Ramos (cell line): ENCODE results near the gene HDLBP.

Experiments
- in situ Hi-C: fragments of 300-500 bp; cut with MboI; formaldehyde crosslinking; loops from one replicate; pipeline ENCODE4 v1.14.3; 2022; ENCODE audit warnings: low sequenced_read_pairs; ENCODE audit not compliant: unreplicated experiment

The HDLBP gene

DNA sequence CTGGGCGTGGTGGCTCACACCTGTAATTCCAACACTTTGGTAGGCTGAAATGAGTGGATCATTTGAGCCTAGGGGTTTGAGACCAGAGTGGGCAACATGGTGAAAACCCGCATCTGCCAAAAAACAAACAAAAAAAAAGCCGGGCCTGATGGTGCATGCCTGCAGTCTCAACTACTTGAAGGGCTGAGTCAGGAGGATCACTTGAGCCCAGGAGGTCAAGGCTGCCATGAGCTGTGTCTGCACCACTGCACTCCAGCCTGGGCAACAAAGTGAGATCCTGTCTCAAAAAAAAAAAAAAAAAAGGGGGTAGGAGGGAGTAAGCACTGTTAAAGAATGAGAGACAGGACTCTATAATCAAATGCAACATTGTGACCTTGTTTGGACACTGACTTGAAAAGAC, 54.6 kb downstream of the HDLBP start:
- in situ Hi-C loops: no loop called here

DNA sequence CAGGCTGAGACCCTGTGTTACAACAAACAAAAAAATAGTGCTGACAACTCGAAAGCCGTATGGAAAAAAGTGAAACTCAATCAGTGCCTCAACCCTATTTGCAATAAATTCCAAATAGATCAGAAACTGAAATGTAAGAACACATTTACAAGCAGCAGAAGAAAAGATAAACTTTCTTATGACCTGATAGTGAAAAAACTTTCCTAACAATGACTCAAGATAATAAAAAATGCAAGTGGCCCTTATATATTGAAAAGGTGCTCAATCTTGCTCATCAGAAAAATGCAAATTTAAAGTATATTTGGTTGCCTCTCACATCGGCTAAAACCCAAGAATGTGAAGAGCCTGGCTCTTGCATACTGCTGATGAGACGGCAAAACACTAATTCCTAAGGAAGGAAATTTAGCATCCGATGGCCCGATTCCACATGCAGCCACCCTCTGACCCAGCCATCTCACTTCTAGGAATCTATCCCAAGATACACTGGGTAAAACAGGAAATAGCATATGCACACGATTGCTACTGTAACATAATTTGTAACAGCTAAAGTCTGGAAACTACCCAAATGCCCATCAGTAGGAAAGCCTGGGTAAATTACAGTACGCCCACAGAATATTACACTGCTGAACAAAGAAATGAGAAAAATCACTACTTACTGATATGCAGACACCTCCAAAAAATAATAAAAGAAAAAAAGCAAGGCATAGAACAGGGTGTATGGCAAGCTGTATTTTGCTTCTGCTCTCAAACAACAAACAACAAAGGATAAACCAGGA, 56.8 kb downstream of the HDLBP start:
- in situ Hi-C loops: no loop called here

DNA sequence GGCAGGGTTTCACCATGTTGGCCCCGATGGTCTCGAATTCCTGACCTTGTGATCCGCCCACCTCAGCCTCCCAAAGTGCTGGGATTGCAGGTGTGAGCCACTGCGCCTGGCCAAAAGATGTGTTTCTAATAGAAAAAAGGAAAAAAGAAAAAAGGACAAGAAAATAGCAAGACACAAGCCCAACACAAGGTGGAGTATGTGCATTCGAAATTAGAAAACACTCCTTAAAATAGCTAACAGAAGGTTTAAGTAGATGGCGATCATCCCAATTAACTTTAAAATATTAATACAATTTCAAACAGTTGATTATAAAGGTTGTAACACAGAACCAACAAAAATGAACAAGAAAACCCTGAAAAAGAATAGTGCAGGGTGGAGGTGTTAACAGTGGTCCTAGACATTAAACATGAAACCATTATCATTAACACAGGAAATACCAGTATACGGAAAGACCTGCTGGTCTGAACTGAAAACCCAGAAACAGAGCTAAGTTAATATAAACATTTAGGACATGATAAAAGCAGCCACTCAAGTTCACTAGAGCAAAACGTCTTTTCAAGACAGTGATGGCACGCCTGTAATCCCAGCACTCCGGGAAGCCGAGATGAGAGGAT, 57.9 kb downstream of the HDLBP start:
- in situ Hi-C loops: no loop called here

DNA sequence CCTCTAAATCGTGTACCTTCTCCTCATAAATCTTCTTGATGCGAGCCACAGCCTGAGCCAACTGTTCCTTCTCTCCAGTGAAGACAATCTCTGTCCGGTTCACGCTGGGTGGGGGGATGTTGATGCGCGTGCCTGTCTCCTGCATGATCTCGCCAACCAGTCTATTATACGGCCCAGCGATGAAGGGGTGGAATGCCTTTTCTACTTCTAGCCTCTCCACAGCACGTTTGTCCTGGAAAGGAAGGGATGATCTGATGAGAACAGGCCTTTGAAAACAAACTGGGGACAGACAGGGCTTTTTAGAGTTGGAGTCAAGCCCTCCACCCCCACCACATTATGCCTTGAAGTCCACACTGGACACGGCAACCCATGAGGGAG, 59.3 kb downstream of the HDLBP start:
- in situ Hi-C loops: no loop called here

DNA sequence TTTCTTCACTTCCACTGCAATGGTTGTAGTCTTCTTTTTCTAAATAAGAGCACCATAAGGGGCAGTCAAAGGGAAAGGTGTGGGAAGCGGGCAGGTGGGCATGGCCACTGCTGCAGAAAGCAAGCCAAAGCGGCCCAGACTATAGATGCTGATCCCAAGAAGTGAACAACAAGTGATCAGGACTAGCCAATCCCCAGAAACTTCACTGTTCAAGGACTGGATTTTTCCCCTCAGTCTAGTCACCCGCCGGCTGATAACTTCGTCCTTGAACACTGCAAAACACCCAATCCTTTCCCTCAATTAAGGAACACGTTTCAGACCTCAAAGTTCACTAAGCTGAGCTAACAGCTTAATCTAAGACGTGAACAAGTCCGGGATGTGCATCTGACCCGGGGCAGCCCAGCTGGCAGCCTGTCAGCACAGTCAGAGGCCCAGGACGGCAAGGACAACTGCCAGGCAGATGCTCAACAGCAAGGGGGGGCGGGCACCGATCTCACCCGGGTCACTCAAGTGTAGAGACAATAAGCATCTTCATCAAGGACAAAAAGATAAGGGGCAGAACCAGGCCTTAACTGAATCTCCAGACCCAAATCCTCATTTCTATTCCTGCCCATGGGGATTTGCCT, 59.8 kb downstream of the HDLBP start:
- in situ Hi-C loops: no loop called here

DNA sequence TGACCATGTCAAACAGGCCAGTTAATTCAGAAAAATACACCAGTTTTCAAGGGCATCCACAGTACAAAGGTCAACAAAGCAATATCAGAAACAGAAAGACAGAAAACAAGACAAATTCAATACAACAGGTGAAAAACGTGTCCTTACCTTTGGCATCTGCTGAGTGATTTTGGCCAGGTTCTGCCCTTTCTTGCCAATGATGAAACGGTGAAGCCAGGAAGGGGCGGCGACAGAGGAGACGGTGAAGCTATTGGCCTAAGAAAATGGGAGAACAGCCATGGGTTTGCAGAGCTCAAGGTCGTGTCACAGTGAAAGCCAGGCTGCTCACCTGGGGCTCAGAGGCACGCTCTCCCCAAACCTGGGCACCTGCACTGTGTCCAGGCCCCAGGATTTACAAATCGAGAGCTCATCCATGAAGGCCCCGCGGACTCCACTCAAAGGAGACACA, 60.5 kb downstream of the HDLBP start:
- in situ Hi-C loops: no loop called here

DNA sequence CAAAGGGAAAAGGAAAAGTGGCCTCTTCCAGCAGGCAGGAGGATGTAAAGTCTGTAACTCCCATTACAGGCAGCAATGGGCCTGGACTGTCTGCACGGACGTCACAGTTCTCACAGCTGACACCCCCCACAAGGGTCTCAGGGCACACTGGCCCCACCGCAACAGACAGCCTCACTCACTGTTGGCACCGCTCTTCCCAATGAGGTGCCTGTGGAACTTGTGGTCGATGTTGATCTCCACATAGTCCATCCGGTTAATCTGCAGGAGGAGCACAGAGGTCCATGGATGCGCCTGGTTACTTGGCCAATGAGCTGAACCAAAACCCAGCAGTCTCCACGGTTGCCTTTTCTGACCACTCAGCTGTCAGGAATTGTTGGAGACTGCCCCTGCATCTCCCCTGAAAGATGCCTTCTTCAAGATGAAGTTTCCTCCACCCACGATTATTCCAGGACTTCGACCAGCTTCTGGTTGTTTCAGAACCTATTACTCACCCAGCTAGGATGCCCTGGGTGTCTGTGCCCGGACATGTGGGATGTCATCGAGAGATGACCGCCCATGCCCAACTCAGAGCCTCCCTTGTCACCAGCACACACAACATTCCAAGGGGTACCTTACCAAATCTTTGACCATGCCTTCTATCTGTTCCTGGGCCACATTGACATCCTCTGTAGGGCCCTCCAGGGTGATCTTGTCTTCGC, 62.5 kb downstream of the HDLBP start:
- in situ Hi-C loops: no loop called here

DNA sequence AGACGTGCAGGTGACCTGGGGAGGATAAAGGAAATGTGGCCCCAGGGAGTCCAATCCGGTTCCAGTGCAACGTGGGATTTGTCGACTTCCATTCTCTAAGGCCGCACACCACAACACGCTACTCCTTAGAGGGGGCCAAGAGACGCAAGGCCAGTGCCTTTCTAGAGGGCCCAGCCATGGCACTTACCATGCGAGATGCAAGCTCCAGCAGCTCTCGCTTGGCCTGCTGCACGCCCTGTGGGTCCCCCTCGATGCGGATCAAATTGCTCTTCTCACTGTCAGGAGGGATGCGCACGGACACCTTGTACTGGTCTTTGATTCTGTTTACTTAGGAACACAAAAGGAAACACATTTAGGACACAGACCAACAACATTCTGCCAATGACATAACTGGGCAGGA, 65.8 kb downstream of the HDLBP start:
- in situ Hi-C loops: no loop called here

DNA sequence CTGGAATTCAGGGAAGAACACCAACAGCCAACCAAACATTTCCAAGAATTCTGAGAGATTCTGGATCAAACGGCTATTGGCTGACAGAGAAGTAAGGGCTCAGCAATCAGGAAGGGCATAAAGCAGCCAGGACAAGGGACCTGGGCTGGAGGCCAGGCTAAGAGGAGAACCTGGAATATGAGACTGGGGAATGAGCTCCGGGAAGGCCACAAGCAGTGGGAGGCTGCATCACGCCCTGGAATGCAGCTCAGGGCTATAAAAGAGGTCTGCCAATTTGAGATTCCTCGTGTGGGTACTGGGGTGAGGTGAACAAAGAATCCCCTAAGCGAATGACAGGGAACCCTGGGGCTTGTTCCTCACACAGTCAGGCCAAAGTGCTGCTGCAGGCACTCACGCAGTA, 66.6 kb downstream of the HDLBP start:
- in situ Hi-C loops: no loop called here

DNA sequence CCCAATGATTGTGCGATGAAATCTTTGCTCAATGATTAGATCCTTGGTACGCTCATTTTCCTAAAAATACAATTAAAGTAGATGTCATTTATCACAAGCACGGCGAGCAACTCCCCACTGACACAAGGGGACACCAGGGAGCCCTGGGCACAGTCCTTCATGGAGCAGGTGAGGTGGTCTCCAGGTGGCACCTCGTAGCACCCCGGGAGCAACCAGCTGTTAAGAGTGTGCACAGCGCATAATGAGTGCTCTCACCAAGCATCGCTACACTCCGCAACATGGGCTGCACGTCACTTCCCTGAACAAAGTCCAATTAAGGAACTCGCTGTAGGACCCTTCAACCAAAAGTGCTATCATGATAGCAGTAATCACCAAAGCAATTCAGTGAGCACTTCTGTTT, 67.2 kb downstream of the HDLBP start:
- in situ Hi-C loops: no loop called here

DNA sequence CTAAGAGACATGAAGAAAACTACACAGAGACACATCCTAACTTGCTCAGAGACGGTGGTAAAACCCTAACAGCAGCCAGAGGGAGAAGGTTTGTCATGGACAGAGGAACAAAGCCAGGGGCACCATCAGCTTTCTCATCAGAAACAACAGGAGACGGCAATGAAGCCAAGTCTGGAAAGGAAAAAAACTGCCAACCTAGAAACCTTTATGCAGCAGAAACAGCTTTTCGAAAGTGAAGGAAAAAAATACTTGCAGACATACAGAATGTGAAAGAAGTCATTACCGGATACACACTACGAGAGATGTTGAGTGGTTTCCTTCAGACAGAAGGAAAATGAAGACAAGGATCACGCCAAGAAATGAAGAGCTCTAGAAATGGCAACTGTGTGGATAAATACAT, 71.1 kb downstream of the HDLBP start:
- in situ Hi-C loops: no loop called here

DNA sequence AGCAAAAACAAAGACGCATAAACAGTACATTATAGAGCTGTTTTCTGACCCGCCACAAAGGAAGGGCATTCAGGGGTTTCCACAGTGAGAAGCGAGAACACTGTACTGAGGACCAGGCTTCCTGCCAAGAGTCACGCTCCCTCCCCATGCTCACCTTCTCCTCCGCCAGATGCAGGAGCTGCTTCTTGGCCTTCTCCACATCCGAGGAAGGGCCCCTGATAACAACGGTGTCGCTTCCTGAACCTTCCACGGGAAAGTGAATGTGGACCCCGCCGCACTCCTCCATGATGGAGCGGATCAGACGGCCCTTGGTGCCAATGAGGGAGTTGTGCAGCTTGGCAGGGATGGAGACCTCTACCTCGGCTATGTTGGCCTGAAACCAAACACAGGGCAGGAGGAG, 73.2 kb downstream of the HDLBP start:
- in situ Hi-C loops: no loop called here

DNA sequence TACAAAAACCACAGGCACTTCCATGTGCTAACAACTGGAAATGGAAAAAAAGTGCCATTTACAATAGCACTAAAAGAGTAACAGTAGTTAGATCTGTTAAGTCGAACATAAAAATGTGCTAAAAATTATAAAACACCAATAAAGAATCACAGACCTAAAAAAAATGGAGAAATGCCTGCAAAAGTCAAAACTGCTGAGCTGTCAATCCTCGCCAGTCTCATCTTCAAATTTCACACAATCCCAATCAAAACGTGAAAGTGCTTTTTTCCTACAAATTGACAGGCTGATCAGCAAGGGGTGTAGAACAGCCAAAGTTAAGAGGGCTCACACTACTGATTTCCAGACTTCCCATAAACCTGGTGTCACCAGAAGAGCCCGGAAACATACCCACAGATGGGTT, 73.8 kb downstream of the HDLBP start:
- in situ Hi-C loops: no loop called here

DNA sequence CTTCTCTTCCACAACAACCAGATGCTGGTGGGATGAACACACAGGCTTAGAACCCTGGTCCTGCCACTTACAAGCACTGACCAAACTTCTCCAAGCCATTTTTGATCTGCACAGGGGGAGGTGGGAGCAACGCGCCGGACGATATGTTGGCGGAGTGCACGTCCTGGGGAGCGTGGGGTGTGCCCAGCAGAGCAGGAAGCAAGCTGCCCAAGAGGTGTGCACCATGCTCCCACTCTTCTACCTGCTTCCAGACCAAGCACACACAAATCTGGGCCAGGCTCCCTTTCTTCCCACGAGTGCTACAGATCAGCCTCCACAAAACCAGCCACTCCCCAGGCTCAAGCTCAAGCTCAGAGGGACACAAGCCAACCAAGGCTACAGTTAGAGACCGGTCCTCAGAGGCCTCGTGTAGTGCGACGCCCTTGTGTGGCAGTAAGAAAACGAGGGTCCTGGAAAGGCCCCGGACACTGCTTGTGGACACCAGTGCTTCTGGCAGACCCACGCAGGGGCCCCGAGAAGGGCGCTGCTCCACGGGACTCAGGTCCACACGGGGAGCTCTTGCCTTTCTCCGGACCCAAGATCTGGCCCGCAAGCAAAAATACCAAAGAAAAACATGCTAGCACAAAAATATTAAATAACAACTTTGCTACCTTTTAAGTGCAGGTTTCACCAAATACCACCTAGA, 75.0 kb downstream of the HDLBP start:
- in situ Hi-C loops: no loop called here

DNA sequence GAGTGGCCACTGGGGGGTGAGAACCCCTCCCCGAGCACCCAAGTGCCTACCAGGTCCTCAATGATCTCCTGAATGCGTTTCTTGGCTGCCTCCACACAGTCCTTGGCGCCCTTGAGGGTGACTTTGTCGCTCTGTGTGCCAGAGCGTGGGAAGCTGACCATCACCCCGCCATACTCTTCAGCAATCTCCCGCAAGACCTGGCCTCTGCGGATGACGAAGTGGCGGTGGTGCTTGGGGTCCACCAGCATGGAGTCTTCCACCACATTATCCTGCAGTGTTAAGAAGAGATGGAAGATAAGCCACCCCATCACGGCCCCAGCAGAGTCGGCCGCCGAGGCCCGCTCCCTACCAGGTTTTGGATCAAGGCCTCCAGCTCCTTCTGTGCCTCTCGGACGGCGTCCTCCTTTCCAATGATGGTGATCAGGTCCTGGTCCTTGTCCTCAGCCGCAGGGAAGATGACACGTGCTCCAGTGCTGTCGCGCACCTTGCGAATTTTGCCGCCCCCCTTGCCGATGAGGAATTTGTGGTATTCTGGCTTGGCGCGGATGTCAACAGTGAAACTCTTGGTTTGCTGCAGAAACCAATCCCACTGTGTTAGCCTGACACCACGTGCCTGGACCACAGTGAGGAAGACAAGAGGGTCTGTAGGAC, 75.8 kb downstream of the HDLBP start:
- in situ Hi-C loops: no loop called here

DNA sequence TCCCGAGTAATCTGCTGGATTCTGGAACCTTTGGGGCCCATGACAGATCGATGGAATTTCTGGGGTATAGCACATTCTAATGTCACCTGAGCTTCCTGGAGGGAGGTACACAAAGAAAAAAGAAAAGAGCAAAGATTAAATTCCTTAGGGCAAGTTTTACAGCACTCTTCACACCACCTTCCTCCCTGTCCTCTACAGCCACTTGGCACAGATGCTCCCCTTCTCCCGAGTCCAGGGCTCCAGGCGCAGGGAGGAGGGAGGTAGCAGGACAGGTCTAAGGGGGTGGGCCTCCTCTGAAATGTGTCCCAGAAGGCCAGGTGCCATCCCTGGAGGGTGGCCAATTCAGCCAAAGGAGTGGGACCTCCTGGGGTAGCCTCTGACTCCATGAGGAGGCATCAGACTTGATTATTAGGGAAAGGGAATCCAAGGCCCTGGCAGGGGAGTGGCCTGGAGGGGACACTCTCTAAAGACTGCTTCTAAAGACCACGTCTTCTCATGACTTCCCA, 76.7 kb downstream of the HDLBP start:
- in situ Hi-C loops: no loop called here

DNA sequence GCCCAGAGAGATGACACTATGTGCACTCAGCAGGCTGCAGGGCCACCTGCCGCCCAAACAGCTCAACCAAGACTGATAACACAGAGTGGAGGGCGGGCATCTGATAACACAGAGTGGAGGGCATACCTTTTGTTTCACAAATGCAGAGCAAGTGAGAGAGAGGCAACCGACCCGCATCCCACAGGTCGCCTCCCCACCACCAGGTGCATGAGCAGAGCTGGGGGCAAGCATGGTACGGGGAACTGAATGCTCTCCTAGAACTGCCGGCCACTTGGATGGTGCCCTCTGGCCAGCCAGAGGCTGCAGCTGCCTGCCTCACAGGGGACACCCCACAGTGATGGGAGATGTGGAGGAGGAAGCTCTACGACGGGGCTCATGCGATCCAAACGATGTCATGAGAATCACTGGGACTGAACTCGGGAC, 77.5 kb downstream of the HDLBP start:
- in situ Hi-C loops: no loop called here

DNA sequence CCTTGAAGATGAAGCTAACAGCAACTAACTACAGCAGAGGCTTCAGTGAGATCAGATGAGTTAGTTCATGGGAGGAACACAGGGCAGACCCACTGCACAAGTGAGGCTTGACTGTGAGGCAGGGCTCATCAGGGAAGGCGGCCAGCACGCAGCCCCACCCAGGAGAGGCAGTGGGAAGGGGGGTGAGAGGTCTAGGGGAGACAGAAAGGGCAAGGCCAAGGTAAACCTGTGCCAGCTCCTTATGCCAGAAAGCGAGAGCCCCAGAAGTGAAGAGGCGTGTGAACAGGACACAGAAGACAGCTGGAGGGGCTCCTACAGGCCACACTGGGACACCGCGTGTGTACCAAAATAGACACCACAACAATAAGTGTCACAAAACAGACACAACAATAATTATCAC, 78.4 kb downstream of the HDLBP start:
- in situ Hi-C loops: no loop called here

DNA sequence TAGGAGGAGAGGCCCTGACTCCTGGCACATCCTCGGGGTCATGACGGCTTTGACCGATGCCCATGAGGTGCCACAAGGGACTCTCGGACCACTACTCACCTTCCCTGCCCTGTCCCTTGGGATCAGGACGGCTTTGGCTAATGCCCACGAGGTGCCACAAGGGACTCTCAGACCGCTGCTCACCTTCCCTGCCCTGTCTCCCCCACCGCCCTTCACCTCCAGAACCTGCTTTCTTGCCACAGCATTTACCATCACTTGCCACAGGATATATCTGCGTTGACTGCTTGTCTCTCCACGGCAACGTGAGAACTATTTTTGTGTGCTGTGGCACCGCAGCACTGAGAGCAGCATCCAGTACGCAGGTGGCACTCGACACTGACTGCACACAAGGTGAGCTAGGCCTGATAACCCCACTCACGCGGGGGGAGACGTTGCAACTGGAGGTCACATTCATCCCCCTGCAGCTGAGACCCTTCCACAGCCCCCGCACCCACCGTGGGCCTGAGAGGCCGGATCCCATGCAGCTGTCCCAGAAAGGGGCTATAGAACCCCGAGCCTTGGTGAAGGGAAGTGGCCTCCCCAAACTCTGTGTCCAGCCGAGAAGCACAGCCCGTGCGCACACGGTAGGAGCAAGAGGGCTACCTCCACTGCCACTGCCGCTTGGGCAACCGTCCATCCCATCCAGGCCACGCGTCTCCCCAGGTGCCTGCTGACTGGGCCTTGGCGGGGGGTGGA, 79.4 kb downstream of the HDLBP start:
- in situ Hi-C loops: no loop called here
